ENCODE measurements around the gene EPHA5.

- no peak for TF ChIP-seq CTCF (IDR thresholded peaks at IDR 0.05)
- no peak for TF ChIP-seq POLR2A (IDR thresholded peaks at IDR 0.05; ENCODE audit: low read depth)
- TF ChIP-seq EP300 (IDR thresholded peaks at IDR 0.05), result no peak
- TF ChIP-seq POLR2AphosphoS5 (IDR thresholded peaks at IDR 0.05), result no peak
Observed at GRCh38 chr4:65597697-65598096, 72.6 kb downstream of the EPHA5 start.
